HepG2 (cell line): ENCODE measurements around the gene SPATA25. TPM values are rescaled to one million over a fixed set of nuclear protein-coding genes. Genes with fewer than 3 reads are reported as not detected.

Experiments used
- ATF1 ChIP-seq: IDR thresholded peaks from 2 replicates; pipeline ENCODE4 v1.6.1; 2016; ENCODE audit warnings: mild to moderate bottlenecking, control low read depth
- CAMTA2 ChIP-seq: sonication (generic); formaldehyde crosslinking; IDR thresholded peaks from 2 replicates; pipeline ENCODE4 v1.4.0; 2020; ENCODE audit warnings: mild to moderate bottlenecking, missing genetic modification reagents, borderline replicate concordance
- CEBPG ChIP-seq: IDR thresholded peaks from 2 replicates; pipeline ENCODE4 v1.6.1; 2016
- CREBL2 ChIP-seq: sonication (generic); formaldehyde crosslinking; IDR thresholded peaks from 2 replicates; pipeline ENCODE4 v1.8.1; 2023; ENCODE audit warnings: missing genetic modification reagents, mild to moderate bottlenecking, borderline replicate concordance
- HES4 ChIP-seq: sonication (generic); formaldehyde crosslinking; IDR thresholded peaks from 2 replicates; pipeline ENCODE4 v1.9.0; 2021; ENCODE audit warnings: mild to moderate bottlenecking, missing genetic modification reagents, borderline replicate concordance
- HHEX ChIP-seq: IDR thresholded peaks from 2 replicates; pipeline ENCODE4 v1.6.1; 2016; ENCODE audit warnings: control low read depth
- KLF9 ChIP-seq: IDR thresholded peaks from 2 replicates; pipeline ENCODE4 v1.6.1; 2016; ENCODE audit warnings: low read depth
- NRL ChIP-seq: sonication (generic); formaldehyde crosslinking; IDR thresholded peaks from 2 replicates; pipeline ENCODE4 v1.5.0; 2020; ENCODE audit warnings: missing genetic modification reagents, mild to moderate bottlenecking, moderate library complexity, borderline replicate concordance
- PATZ1 ChIP-seq: sonication (generic); formaldehyde crosslinking; IDR thresholded peaks from 2 replicates; pipeline ENCODE4 v1.4.0; 2020; ENCODE audit warnings: missing genetic modification reagents
- SOX5 ChIP-seq: IDR thresholded peaks from 2 replicates; pipeline ENCODE4 v1.6.1; 2016; ENCODE audit warnings: borderline replicate concordance
- TOE1 ChIP-seq: sonication (generic); formaldehyde crosslinking; IDR thresholded peaks from 2 replicates; pipeline ENCODE4 v1.4.0; 2020; ENCODE audit warnings: mild to moderate bottlenecking, missing genetic modification reagents
- YEATS2 ChIP-seq: sonication (generic); formaldehyde crosslinking; IDR thresholded peaks from 2 replicates; pipeline ENCODE4 v1.4.0; 2020; ENCODE audit warnings: missing genetic modification reagents, borderline replicate concordance
- ZFP36 ChIP-seq: fragments of 150-350 bp; IDR thresholded peaks from 2 replicates; pipeline ENCODE4 v1.6.1; 2018; ENCODE audit warnings: borderline replicate concordance, low read length, low read depth; ENCODE audit not compliant: partially characterized antibody
- ZMYM2 ChIP-seq: sonication (generic); formaldehyde crosslinking; IDR thresholded peaks from 2 replicates; pipeline ENCODE4 v1.8.0; 2022; ENCODE audit warnings: mild to moderate bottlenecking, missing genetic modification reagents
- ZNF12 ChIP-seq: sonication (generic); formaldehyde crosslinking; IDR thresholded peaks from 2 replicates; pipeline ENCODE4 v1.5.0; 2020; ENCODE audit warnings: missing genetic modification reagents
- ZNF143 ChIP-seq: sonication (generic); formaldehyde crosslinking; IDR thresholded peaks from 2 replicates; pipeline ENCODE4 v1.4.0; 2020; ENCODE audit warnings: missing genetic modification reagents
- ZNF33B ChIP-seq: sonication (generic); formaldehyde crosslinking; IDR thresholded peaks from 2 replicates; pipeline ENCODE4 v1.5.1; 2020; ENCODE audit warnings: mild to moderate bottlenecking, missing genetic modification reagents
- ZNF609 ChIP-seq: sonication (generic); formaldehyde crosslinking; IDR thresholded peaks from 2 replicates; pipeline ENCODE4 v1.4.0; 2020; ENCODE audit warnings: mild to moderate bottlenecking, missing genetic modification reagents, borderline replicate concordance
- ZNF615 ChIP-seq: sonication (generic); formaldehyde crosslinking; IDR thresholded peaks from 2 replicates; pipeline ENCODE4 v1.5.0; 2020; ENCODE audit warnings: mild to moderate bottlenecking, missing genetic modification reagents, borderline replicate concordance
- ZNF678 ChIP-seq: sonication (generic); formaldehyde crosslinking; IDR thresholded peaks from 2 replicates; pipeline ENCODE4 v1.4.0; 2020; ENCODE audit warnings: mild to moderate bottlenecking, missing genetic modification reagents
- ZNF703 ChIP-seq: sonication (generic); formaldehyde crosslinking; IDR thresholded peaks from 2 replicates; pipeline ENCODE4 v1.5.1; 2020; ENCODE audit warnings: missing genetic modification reagents, mild to moderate bottlenecking, moderate library complexity, borderline replicate concordance
- ZNF709 ChIP-seq: sonication (generic); formaldehyde crosslinking; IDR thresholded peaks from 2 replicates; pipeline ENCODE4 v1.5.0; 2020; ENCODE audit warnings: mild to moderate bottlenecking, missing genetic modification reagents
- ZNF850 ChIP-seq: sonication (generic); formaldehyde crosslinking; conservative IDR thresholded peaks from 2 replicates; pipeline ENCODE4 v1.9.0; 2021; ENCODE audit warnings: mild to moderate bottlenecking, missing genetic modification reagents
- ZNF891 ChIP-seq: sonication (generic); formaldehyde crosslinking; IDR thresholded peaks from 2 replicates; pipeline ENCODE4 v1.5.0; 2020; ENCODE audit warnings: mild to moderate bottlenecking, missing genetic modification reagents
- polyA plus RNA-seq, 8 experiments: library from polyadenylated mRNA; depleted of rRNA in 3 of 8; stranded (reverse) in 7 of 8; unstranded in 1 of 8; fragments of >200 nt; fragmentation: Illumina TruSeq in 4 of 8; extraction: Trizol in 4 of 8; gene quantifications; 2 replicates each; pipeline versions ENCODE4 v1.2.1 to v1.2.3, GENCODE V29; 2011 to 2016; ENCODE audit warnings: low read depth in 4 of 8, missing spikeins in 1 of 8, mixed read lengths in 1 of 8; ENCODE audit not compliant: insufficient read depth in 1 of 8
- total RNA-seq, 5 experiments: library from RNA; depleted of rRNA; stranded (reverse); fragments of >200 nt; fragmentation: Illumina TruSeq; extraction: Trizol; gene quantifications; 2 replicates each; pipeline ENCODE4 v1.2.3, GENCODE V29; 2016; ENCODE audit warnings: low read depth in 1 of 5

Gene SPATA25
- total and polyA plus RNA-seq, 2 of the 13 experiments (the other 11 are each of a cell fraction or from before 2014, with no cell fraction given) = 4.8 to 7.6 TPM

- TF ChIP-seq PATZ1 (CRISPR knock-in tag) = peak; percentile 73
- no peak for TF ChIP-seq CAMTA2 (CRISPR knock-in tag)
- peak; percentile 62; the same call in 1 of the 2 replicates for TF ChIP-seq ZNF12
- TF ChIP-seq ZNF143 (CRISPR knock-in tag) = no peak; the same call in 1 of the 2 replicates
- no peak for TF ChIP-seq ZNF678 (CRISPR knock-in tag)
- peak; percentile 13; the same call in 1 of the 2 replicates for TF ChIP-seq YEATS2 (CRISPR knock-in tag)
- no peak for TF ChIP-seq ZFP36
- TF ChIP-seq TOE1 (CRISPR knock-in tag) = no peak; the same call in 1 of the 2 replicates
- TF ChIP-seq KLF9 (CRISPR knock-in tag) = peak; percentile 55; the same call in 1 of the 2 replicates
- 0 out of 2 replicates have a peak, but pooled peaks have one; percentile 34 for TF ChIP-seq ZNF709 (CRISPR knock-in tag)
- TF ChIP-seq ZNF891 (CRISPR knock-in tag) = no peak
- TF ChIP-seq ZNF33B (CRISPR knock-in tag) = 0 out of 2 replicates have a peak, but pooled peaks have one; percentile 72
- TF ChIP-seq ZMYM2 (CRISPR knock-in tag) = no peak
- TF ChIP-seq SOX5 (CRISPR knock-in tag) = peak; percentile 43
- peak; percentile 39 for TF ChIP-seq CEBPG (CRISPR knock-in tag)
- TF ChIP-seq HHEX (CRISPR knock-in tag) = no peak
- TF ChIP-seq ATF1 (CRISPR knock-in tag) = no peak
- TF ChIP-seq ZNF850 (CRISPR knock-in tag) = no peak
- TF ChIP-seq ZNF609 (CRISPR knock-in tag) = peak; percentile 80; the same call in 1 of the 2 replicates
- TF ChIP-seq ZNF703 (CRISPR knock-in tag) = 0 out of 2 replicates have a peak, but pooled peaks have one; percentile 74
- TF ChIP-seq HES4 (CRISPR knock-in tag) = peak; percentile 57; the same call in 1 of the 2 replicates
- 0 out of 2 replicates have a peak, but pooled peaks have one; percentile 47 for TF ChIP-seq NRL
- TF ChIP-seq ZNF615 = no peak
- TF ChIP-seq CREBL2 = no peak
Observed at GRCh38 chr20:45933266-45934045, 46.0 kb upstream of the SPATA25 start (continued).
